ENCODE results near the gene XXYLT1.
"Not testable (repeated sequence)": the region's sequence is repeated elsewhere in the genome, so short reads cannot be mapped to it uniquely, and the experiment has no call there.

The XXYLT1 gene

DNA sequence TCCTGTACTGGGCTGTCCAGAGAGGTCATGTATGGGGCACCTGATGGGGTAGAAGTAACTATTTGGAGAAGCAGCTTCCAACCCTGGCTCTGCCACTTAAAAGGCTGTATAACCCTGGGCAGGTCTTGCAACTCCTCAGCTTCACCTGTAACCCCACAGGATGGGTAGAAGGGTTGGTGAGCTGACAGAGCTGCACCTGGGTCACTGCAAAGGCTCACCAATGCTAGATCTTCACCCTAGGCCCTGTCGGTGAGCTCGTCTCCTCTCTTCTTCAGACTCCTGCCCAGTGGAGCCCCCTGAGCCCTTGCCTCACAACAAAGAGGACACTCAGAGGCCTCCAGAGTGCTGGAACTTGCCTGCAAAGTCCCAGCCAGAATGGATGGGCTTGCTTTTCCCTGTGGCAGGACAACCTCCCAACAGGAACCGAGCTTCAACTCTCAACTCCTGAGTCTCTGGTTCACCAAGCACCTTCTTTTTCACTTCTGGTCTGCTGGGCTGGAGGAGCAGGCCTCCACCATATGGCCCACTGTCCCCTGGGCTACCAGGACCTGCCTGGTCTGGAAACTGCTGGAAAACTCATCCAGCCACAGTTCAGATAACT, 45.9 kb downstream of the XXYLT1 start:
- no peak for DNase-seq

DNA sequence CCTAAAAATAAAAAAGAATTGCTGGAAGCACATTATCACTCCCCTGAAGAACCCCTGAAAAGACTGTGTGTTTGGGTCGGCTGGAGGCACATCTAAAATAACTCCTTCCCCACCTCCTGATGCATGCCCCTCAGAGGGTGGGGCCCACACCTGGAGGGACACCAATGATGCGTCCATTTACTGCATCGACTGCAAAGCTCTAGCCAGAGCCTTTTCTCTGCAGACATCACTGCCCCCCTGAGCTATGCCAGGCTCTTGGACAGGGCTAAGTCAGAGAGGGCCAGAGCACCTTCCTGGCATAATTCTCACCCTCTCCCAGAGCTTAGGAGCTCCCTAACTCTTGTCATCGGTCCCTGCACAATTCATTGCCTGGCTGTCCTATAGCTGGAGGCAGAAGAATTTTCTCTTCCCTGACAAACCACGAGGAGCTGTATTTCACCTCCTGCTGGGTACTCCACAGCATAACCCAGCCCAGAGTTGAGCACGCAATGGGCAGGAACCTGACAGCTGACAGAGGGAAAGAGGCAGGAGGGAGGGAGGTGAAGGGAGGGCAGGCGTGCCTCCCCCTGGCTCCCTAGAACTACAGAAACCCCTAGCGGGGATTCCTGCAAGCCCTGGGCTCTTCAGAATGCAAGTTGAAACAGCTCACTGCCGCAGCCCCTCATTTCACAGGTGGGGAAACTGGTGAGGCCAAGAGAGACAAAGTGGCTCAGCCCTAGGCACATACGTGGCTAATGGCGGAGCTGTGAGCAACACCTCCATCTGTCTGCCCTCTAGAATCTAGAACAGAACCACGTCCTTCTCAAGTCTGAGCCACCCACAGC, 46.6 kb downstream of the XXYLT1 start:
- DNase-seq: no peak

DNA sequence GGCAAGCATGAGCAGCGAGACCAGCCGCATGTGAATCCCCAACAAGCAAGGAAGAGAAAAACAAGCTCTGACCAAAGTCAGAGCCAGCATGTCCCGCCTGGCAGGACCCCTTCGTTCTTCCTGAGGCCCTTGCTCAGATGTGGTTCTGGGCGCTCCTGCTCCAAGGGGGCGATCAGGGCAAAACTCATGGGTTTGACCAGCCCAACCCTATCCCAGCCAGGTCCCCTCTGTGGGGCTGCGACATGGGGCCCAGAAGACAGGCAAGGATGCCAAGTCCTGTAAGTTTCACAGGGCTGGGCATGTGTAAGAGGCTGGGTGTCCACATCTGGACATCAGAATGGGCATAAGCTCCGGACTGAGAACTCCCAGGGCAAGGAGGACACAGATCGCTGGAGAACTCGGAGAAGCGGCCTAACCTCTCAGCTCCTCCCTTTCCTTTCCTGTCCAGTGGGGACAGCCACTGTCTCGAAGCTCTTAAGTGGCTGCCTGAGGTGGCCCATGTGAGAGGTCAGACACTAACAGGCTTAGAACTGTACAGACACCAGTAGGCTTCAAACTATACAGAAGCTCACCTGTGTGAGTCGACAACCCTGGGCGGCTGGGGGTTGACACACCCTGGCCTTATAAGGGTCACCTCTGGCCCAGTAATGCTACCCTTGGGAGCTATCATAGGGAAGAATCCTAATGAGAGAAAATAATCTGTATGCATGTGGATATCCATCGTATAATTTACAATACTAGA, 48.9 kb downstream of the XXYLT1 start:
- no peak for DNase-seq

DNA sequence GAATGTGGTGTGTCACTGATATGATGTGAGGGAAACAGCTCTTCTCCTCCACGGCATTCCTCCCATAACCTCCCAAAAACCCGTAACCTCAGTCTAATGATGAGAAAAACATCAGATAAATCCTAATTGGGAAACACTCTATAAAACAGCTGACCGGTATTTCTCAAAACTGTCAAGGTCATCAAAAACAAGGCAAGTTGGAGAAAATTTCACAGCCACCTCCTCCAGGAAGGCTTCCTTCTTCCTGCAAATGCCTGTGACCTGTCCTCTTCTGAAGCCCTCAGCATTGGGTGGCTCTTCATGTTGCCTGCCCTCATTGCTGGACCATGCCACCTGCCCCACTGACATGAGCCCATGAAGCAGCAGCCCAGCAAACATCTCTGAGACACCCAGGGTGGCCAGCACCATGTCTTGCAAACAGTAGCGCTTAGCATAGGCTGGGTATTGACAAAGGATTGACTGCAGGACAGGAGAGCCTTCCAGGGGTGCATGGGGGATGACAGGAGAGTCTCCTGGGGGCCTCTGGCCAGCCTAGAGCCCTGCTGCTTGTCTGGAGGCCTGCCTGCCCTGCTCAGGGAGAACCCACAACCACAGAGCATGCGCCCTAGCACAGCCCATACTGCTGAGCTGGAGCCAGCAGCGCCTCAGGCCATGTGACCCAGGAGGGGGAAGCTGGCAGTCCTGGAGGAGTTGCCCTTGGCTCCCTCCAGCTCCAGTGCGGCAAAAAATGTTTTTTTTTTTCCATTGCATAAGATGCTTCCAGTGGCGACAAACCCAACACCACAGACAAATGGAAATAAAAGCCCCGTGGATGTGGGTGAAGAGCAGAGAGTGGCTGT, 49.7 kb downstream of the XXYLT1 start:
- DNase-seq: no peak

DNA sequence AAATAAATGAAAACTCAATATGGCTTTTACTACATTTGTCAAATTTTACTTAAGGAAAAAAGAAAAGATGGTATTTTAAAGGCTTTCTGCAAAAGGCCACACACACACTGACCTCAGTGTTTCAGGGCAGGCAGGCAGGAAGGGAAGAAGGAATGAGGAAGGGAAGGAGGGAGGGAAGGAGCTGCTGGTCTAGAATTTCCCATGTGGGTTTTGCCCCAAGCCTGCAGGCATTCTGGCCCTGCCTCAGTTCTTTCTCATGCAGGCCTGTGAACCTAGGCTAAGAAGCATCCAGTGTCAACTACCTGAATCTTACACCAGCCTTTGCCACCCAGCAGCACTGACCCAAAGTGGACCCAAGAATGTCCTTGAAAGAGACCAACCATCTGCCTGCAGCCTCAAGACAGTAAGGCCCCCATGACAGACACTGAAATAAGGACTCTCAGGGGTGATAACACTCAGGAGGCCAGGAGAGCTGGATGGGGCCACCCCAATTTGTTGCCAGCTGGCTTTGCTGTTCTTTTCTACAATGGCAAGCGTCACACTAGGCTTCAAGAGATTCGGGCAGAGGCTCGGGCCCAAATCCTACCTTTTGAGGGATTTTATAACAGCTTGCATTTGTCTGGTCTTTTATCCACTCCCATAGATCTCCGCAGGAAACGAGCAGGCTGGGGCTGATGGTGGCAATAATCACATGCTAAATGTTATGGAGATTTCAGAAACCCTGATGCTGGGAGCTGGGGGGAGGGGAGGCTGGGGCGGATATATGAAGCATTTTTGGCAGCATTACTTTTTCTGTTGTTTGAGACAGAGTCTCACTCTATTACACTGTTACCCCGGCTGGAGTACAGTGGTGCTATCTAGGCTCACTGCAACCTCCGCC, 51.4 kb downstream of the XXYLT1 start:
- no peak for DNase-seq

DNA sequence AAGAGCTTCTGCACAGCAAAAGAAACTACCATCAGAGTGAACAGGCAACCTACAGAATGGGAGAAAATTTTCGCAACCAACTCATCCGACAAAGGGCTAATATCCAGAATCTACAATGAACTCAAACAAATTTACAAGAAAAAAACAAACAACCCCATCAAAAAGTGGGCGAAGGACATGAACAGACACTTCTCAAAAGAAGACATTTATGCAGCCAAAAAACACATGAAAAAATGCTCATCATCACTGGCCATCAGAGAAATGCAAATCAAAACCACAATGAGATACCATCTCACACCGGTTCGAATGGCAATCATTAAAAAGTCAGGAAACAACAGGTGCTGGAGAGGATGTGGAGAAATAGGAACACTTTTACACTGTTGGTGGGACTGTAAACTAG, 52.6 kb downstream of the XXYLT1 start:
- not testable (repeated sequence) for DNase-seq

DNA sequence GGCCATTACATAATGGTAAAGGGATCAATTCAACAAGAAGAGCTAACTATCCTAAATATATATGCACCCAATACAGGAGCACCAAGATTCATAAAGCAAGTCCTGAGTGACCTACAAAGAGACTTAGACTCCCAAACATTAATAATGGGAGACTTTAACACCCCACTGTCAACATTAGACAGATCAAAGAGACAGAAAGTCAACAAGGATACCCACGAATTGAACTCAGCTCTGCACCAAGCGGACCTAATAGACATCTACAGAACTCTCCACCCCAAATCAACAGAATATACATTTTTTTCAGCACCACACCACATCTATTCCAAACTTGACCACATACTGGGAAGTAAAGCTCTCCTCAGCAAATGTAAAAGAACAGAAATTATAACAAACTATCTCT, 55.4 kb downstream of the XXYLT1 start:
- DNase-seq: not testable (repeated sequence)

DNA sequence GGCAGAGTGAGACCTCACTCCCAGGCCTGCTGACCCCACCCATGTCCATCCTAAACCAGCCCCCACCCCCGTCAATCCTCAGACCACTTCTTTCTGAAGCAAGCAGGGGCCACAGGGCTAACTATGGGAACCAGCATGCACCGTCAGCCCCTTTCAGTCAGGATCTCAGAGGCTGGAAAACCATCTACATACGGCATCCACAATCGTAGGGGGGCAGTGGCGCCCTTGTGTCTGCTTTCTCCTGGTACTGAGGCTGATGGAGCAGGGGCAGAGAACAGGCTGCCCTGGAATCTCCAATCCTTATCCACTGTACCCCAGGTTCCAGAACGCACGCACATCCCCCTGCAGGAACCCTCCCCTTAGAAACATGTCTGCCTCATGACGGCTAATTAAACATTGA, 56.6 kb downstream of the XXYLT1 start:
- no peak for DNase-seq

DNA sequence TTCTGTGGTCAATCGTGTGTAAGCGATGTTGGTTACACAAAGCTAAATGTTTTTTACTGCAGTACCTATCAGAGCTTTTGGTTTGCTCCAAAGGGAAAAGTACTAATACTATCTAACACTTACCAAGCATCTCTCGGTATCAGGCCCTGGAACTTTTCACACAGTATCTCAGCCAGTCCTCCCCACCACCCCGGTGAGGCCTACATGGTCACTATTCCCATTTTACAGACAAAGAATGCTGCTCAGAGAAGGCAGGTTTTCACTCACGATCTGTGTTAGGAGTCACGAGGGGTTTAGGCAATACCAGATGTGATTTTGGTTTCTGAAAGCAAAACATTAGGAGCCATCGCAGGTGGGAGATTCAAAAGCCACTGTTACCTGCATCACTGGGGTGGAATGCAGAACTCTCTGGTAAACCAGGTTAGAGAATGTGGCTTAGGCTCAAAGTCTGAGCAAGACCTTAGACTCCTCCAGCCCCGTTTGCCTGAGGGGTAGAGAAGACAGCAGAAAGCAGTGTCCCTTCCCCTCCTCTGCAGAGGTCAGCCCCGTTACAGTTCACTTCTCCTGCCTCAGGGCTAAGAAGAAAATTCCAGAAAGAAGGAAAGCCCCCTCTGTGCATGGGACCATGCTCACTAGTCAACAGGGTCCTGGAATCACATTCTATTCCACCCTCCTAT, 57.2 kb downstream of the XXYLT1 start:
- no peak for DNase-seq

DNA sequence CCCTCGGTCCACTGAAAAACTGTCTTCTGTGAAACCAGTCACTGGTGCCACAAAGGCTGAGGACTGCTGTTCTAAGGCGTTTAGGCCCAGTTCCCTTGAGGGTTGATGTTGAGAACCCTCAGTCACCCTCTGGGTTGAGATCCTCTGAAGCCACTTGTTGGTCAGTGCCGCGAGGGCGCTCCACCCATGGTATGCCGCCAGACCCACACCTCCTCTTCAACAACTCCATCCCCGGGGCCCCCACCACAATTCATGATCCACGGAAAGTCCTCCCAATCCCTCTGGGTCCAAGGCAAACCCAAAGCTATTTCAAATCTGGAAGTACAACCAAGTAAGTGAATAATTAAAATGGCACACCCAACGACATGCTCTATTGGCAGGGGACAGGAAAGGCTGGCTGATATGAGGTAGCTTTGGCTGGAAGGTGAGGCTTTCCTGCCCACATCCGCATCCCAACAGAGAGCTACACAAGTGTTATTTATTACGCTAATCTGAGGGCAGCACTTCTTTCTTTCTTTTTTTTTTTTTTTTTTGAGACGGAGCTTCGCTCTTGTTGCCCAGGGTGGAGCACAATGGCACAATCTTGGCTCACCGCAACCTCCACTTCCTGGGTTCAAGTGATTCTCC, 58.1 kb downstream of the XXYLT1 start:
- no peak for DNase-seq

DNA sequence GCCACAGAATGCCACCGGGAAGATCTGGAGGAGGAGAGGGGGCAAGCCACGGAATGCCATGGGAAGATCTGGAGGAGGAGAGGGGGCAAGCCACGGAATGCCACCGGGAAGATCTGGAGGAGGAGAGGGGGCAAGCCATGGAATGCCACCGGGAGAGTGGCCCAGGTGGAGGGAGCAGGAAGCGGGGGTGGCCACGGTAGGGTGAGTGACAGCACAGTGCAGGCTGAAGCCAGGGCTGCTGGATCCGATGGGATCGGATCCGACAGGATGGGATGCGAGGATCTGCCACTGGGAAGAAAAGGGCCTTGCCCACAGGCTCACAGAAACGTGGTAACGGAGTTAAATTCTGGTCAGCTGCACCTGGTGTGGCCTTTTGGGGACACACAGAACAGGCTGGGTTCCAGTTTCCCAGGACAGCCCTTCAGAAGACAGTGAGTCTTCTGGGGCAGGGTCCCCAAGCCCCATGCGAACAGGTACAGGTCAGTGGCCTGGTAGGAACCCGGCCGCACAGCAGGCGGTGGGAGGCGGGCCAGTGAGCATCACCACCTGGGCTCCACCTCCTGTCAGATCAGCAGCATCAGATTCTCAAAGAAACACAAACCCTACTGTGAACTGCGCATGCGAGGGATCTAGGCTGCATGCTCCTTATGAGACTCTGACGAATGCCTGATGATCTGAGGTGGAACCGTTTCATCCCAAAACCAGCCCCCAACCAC, 58.8 kb downstream of the XXYLT1 start:
- DNase-seq: no peak

DNA sequence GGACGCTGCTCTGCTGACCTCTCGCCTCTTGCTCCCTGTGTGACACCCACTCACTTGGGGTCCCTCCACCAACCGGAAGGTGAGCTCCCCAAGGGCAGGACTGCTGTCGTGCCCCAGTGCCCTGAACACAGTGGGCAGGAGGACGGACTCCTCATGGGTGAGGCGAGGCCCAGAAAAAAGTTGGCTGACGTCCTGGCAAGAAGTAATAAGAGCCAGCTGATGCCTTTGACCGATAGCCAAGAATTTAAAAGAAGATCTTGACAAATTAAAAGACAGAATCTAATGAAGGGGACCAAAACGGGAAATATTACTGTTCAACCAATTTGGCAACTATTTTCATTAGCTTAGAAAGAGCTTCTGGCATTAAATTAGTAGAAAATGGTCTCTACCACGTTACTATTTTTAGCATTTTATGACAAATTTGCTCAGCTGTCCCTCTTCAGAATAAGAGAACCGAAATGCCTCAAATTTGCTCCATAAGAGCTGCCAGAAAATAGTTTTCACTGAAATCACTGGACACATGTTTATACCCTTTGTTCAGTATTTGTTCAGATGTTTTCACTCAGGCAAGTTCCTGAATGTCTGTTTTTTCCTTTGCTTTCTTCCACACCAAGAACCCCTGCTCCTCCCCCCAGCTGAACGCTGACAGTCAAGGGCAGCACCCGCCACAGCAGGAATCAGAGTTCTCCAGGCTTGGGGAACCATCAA, 60.5 kb downstream of the XXYLT1 start:
- no peak for DNase-seq

DNA sequence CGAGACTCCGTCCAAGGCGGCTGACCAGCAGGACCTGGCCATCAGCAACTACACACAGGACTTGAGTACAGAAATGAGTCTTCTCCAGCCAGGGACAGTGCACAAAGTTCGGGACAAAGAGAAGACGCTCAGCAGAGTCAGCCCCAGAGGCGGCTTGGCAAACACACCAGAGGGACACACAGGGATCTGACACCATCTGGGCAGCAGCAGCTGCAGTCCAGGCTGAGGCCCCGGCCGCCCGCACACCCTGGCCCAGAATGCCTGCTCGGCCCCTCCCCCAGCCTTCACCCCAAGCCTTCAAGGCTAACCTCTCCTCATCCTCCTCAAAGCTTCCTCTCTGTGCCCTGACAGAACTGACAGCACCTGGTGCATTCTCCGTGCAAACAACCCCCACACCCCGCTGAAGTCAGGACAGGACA, 61.1 kb downstream of the XXYLT1 start:
- DNase-seq: no peak

DNA sequence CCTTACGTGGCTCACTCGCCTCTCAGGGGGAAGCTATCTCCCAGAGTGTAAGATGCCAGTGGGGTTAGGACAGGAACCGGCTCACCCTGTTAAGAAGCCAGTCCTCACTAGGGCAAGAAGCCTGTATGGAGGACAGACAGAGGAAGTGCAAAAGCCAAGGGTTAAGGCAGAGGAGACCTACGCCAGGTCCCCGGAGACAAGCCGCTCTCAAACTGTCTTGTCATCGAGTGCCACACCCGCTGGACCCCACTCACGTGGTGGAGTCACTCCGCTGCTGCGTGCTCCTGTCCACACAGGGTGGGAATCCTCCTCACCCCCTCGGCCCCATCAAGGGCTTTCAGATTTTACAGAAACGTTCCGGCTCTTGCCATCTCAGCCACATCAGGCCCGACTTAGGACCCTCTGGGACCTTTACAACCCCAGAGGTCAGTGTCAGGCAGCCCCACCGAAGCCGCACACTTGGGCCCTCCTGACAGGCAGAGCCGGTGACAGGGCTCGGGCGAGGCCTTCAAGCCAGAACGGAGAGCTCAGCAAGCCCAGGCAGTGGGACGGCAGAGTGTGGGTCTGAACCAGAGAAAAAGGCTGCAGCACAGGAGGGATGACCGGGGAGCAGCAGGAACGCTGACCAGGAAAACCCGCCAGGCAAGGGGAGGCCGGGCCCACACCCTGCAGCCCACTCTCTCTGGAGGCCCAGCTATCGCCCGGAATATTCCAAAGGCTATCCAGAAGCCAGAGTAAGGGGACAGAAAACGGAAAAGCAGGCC, 61.7 kb downstream of the XXYLT1 start:
- DNase-seq: no peak

DNA sequence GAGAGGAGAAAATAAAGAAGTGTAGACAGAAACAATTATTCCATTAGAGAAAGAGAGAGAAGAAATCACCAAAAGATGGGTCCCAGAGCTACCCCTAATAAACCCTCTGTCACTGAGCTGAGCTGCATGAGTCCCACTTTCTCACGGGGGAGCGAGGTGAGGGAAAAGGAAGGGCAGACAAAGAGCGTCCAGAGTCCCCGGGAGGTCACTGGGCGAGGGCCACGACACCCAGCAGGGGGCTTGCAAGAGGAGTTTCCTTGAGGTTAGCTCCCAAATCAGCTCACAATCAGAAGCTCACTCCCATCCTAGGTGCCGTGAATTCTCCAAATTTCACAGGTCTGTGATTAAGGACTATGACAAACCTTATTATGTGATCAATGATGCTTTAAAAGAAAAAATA, 62.3 kb downstream of the XXYLT1 start:
- no peak for DNase-seq

DNA sequence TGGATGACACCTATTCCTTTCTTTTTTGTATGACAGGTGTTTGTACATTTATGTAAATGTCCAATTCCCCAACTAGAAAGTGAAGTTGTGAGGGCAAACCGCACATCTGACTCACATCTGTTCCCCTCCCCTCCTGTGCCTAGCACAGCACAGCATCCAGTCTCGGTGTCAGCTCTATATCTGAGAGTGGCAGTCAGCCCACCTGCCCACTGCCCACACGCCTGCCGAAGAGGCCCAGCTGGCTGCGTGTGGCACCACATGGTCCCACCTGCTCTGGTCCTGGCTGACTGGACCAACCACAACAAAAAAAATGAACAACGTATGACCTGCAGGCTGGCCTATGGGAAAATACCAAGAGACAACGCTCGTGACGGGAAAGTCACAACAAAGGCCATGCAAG, 62.8 kb downstream of the XXYLT1 start:
- DNase-seq: no peak

DNA sequence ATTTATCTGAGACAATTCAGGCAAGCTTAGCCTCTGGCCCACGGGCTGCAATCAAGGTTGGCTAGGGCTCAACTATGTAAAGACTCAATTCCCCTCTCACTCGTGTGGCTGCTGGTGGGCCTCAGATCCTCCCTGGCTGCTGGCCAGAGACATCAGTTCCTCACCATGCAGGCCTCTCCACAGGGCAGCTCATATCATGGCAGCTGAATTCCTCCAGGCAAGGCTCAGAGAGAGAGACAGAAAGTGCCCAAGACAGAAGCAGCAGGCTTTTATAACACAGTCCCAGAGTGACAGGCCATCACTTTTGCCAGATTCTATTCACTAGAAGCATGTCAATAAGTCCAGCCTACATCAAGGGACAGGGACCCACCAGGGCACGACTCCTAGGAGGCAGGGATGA, 63.2 kb downstream of the XXYLT1 start:
- DNase-seq: no peak

DNA sequence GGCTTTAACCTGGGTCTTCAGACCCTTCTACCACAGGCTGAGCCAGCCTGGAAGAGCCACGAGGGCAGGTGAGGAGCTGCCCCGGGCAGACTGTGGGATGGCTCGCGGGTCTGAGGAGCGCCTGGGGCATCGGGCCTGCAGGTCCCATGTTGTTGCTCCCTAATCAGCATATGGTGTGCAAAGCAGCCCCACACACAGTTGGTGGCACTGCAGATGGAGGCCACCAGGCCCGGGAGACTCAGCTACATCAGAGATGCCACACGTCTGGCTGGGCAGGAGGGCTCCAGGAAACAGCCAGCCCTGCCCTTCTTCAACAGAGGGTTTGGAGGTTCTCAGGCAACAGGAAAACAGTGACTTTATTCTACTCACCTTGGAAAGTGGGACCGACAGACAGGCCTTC, 63.9 kb downstream of the XXYLT1 start:
- DNase-seq: no peak
